Measurements from ENCODE around the gene ROBO1. TPM values are rescaled to one million over a fixed set of nuclear protein-coding genes. Genes with fewer than 3 reads are reported as not detected.

ROBO1 gene
- total RNA-seq, 1 donor from 2014 or later = 7.1 TPM

- no peak overlapping the region for H3K4me3 ChIP-seq
- no peaks in the 10 kb centered on the region for H3K27me3 ChIP-seq (ENCODE audit: low read depth)
- no peaks in the 10 kb centered on the region for H3K36me3 ChIP-seq
- TF ChIP-seq CTCF (IDR thresholded peaks at IDR 0.05; ENCODE audit: borderline replicate concordance) = no peak
- H3K4me1 ChIP-seq = peaks cover 23% of the 10 kb centered on the region
- no peak for DNase-seq
- H3K27ac ChIP-seq (replicated peaks) = no peak overlapping the region
- intact Hi-C loops (cut with micrococcal nuclease) = no loop called here
- peaks cover 4% of the 10 kb centered on the region for H3K9me3 ChIP-seq (replicated peaks)
These were observed 889.8 kb downstream of the ROBO1 start for GRCh38 chr3:78878011-78878410.

- Histone ChIP-seq H3K27me3 (ENCODE audit: low read depth) (no peaks in the 10 kb centered on the region), H3K36me3 (no peaks in the 10 kb centered on the region), H3K9me3 (replicated peaks) (peaks cover 4% of the 10 kb centered on the region), H3K27ac (replicated peaks) (no peak overlapping the region), H3K4me1 (peaks cover 33% of the 10 kb centered on the region), H3K4me3 (no peak overlapping the region)
- DNase-seq = no peak
- intact Hi-C loops (cut with micrococcal nuclease) = no loop called here
- TF ChIP-seq CTCF (IDR thresholded peaks at IDR 0.05; ENCODE audit: borderline replicate concordance) = no peak
These were observed 891.9 kb downstream of the ROBO1 start for GRCh38 chr3:78875851-78876250.

- intact Hi-C loops (cut with micrococcal nuclease) = no loop called here
- no peak for DNase-seq
- Histone ChIP-seq H3K4me1 (peaks cover 32% of the 10 kb centered on the region), H3K27me3 (ENCODE audit: low read depth) (no peaks in the 10 kb centered on the region), H3K36me3 (no peaks in the 10 kb centered on the region), H3K9me3 (replicated peaks) (peaks cover 4% of the 10 kb centered on the region), H3K4me3 (no peak overlapping the region), H3K27ac (replicated peaks) (no peak overlapping the region)
- TF ChIP-seq CTCF (IDR thresholded peaks at IDR 0.05; ENCODE audit: borderline replicate concordance) = no peak
These were observed 892.4 kb downstream of the ROBO1 start for GRCh38 chr3:78875436-78875835.

- Histone ChIP-seq H3K36me3 (no peaks in the 10 kb centered on the region), H3K9me3 (replicated peaks) (peaks cover 4% of the 10 kb centered on the region), H3K27ac (replicated peaks) (no peak overlapping the region), H3K4me1 (peaks cover 16% of the 10 kb centered on the region), H3K4me3 (no peak overlapping the region), H3K27me3 (ENCODE audit: low read depth) (no peaks in the 10 kb centered on the region)
- TF ChIP-seq CTCF (IDR thresholded peaks at IDR 0.05; ENCODE audit: borderline replicate concordance) = no peak
- DNase-seq = no peak
- intact Hi-C loops (cut with micrococcal nuclease) = no loop called here
These were observed 894.2 kb downstream of the ROBO1 start for GRCh38 chr3:78873641-78874040.

GRCh38 chr3:78872195-78872594, 895.6 kb downstream of the ROBO1 start:
- Histone ChIP-seq H3K27ac (replicated peaks) (no peak overlapping the region), H3K4me3 (peak overlapping the region; percentile 13), H3K4me1 (peaks cover 20% of the 10 kb centered on the region), H3K9me3 (replicated peaks) (peaks cover 4% of the 10 kb centered on the region), H3K36me3 (no peaks in the 10 kb centered on the region), H3K27me3 (ENCODE audit: low read depth) (no peaks in the 10 kb centered on the region)
- TF ChIP-seq CTCF (IDR thresholded peaks at IDR 0.05; ENCODE audit: borderline replicate concordance) = no peak
- intact Hi-C loops (cut with micrococcal nuclease) = no loop called here
- DNase-seq = no peak

- no peak for TF ChIP-seq CTCF (IDR thresholded peaks at IDR 0.05; ENCODE audit: borderline replicate concordance)
- no peak overlapping the region for H3K4me3 ChIP-seq
- H3K27ac ChIP-seq (replicated peaks) = no peak overlapping the region
- H3K9me3 ChIP-seq (replicated peaks) = no peaks in the 10 kb centered on the region
- no peaks in the 10 kb centered on the region for H3K27me3 ChIP-seq (ENCODE audit: low read depth)
- H3K36me3 ChIP-seq = no peaks in the 10 kb centered on the region
- peaks cover 20% of the 10 kb centered on the region for H3K4me1 ChIP-seq
- no peak for DNase-seq
- intact Hi-C loops (cut with micrococcal nuclease) = no loop called here
These were observed 896.8 kb downstream of the ROBO1 start for GRCh38 chr3:78871048-78871447.

Data from left ventricle myocardium inferior (tissue), 1 donor.